Testis (tissue), 2 donors: ENCODE results near the gene FASN.

Experiments used
- POLR2A ChIP-seq: fragments of 450-650 bp; IDR thresholded peaks from one replicate; pipeline ENCODE4 v1.6.1; 2017; ENCODE audit warnings: antibody characterized with exemption, mild to moderate bottlenecking, moderate library complexity
- TF ChIP-seq, protein P1 (sequence below), 3 experiments: fragments of 450-650 bp in 2 of 3; fragments of 200-600 bp in 1 of 3; sonication (generic) in 1 of 3; IDR thresholded peaks; one replicate each; pipeline ENCODE4 v1.5.1; 2016 to 2019; ENCODE audit warnings: antibody characterized with exemption in 3 of 3, mild to moderate bottlenecking in 2 of 3, moderate library complexity in 1 of 3

DNA sequence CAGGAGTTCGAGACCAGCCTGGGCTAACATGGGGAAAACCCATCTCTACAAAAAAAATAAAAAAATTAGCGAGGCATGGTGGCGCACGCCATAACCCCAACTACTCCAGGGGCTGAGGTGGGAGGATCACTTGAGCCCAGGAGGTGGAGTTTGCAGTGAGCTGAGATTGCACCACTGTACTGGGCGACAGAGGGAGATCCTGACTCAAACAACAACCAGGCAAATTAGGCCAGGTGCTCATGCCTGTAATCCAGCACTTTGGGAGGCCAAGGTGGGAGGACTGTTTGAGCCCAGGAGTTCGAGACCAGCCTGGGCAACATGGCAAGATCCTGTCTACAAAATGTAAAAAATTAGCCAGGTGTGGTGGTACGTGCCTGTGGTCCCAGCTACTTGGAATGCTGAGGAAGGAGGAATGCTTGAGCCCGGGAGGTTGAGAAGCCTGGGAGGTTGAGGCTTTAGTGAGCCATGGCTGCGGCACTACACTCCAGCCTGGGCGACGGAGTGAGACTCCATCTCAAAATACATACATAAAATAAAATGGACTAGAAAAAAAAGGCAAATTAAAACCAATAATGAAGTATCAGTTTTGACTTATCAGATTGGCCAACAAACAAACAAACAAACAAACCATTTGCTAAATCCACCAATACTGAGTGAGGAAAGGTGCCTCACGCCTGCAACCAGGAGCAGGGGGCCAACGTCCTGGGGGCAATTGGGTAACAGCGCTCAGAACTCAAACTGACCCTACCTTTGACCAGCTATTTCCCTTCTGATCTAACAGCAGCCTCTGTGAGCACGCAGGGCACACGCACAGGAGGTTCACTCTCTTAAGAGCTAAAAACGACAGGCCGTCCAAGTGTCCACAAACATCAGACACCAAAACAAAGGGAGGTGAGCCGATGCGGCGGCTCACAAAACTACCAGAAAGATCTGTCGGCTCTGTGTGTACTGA is 19.4 kb upstream of the FASN start:
- TF ChIP-seq, protein P1, sequence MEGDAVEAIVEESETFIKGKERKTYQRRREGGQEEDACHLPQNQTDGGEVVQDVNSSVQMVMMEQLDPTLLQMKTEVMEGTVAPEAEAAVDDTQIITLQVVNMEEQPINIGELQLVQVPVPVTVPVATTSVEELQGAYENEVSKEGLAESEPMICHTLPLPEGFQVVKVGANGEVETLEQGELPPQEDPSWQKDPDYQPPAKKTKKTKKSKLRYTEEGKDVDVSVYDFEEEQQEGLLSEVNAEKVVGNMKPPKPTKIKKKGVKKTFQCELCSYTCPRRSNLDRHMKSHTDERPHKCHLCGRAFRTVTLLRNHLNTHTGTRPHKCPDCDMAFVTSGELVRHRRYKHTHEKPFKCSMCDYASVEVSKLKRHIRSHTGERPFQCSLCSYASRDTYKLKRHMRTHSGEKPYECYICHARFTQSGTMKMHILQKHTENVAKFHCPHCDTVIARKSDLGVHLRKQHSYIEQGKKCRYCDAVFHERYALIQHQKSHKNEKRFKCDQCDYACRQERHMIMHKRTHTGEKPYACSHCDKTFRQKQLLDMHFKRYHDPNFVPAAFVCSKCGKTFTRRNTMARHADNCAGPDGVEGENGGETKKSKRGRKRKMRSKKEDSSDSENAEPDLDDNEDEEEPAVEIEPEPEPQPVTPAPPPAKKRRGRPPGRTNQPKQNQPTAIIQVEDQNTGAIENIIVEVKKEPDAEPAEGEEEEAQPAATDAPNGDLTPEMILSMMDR (IDR thresholded peaks at IDR 0.05) = no peak
- no peak for TF ChIP-seq POLR2A
